ENCODE data around the gene EPB41L3.

The EPB41L3 gene

DNA sequence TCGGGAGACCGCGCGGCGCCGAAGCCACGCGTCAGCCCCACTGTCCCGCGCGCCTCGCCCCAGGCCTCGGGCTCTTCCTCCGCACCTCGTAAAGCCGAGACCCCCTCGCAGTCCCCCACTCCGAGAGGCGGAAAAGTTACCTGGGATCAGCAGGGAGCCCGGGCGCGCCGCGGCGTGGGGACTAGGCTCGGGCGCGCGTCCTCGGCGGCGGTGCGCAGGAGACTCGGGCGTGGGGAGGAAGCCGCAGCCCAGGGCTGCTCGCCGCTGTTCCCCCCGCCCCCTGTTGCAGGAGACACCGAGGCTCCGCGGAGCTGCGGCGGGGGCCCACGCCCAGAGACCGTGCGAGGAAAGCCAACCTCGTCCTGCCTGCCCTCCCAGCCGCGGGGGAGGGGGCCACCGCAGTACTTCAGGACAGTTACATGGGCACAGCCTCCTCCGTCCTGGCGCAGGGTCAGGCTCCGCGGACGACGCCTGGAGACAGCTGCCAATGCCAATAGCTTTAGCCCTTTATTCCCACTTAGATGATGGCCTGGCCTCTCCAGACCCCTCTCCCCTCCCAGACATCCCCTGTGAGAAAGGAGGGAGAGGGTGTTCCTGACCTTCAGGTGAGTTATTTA lies at the start of gene EPB41L3:
Gene EPB41L3, minus strand, starts transcription at position 225 of the 617 bp plus-strand sequence. CDS start 54,814 bp downstream, outside the sequence.
- TF ChIP-seq, protein P1, sequence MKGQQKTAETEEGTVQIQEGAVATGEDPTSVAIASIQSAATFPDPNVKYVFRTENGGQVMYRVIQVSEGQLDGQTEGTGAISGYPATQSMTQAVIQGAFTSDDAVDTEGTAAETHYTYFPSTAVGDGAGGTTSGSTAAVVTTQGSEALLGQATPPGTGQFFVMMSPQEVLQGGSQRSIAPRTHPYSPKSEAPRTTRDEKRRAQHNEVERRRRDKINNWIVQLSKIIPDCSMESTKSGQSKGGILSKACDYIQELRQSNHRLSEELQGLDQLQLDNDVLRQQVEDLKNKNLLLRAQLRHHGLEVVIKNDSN (IDR thresholded peaks at IDR 0.05) = no peak
- no peak for TF ChIP-seq EGR1 (IDR thresholded peaks at IDR 0.05)
- no peak for TF ChIP-seq FOXM1 (IDR thresholded peaks at IDR 0.05; ENCODE audit: borderline replicate concordance, low read depth)
- no peak for TF ChIP-seq RAD21 (IDR thresholded peaks at IDR 0.05; ENCODE audit: low read depth)
- TF ChIP-seq TCF12 (IDR thresholded peaks at IDR 0.05; ENCODE audit: low read depth) = no peak
- TF ChIP-seq NFIC (IDR thresholded peaks at IDR 0.05) = no peak
- no peak for TF ChIP-seq EP300 (IDR thresholded peaks at IDR 0.05; ENCODE audit: borderline replicate concordance)
- TF ChIP-seq CEBPB (IDR thresholded peaks at IDR 0.05) = no peak
- no peak for TF ChIP-seq TAF1 (IDR thresholded peaks at IDR 0.05; ENCODE audit: low read depth)
- TF ChIP-seq, protein P2, sequence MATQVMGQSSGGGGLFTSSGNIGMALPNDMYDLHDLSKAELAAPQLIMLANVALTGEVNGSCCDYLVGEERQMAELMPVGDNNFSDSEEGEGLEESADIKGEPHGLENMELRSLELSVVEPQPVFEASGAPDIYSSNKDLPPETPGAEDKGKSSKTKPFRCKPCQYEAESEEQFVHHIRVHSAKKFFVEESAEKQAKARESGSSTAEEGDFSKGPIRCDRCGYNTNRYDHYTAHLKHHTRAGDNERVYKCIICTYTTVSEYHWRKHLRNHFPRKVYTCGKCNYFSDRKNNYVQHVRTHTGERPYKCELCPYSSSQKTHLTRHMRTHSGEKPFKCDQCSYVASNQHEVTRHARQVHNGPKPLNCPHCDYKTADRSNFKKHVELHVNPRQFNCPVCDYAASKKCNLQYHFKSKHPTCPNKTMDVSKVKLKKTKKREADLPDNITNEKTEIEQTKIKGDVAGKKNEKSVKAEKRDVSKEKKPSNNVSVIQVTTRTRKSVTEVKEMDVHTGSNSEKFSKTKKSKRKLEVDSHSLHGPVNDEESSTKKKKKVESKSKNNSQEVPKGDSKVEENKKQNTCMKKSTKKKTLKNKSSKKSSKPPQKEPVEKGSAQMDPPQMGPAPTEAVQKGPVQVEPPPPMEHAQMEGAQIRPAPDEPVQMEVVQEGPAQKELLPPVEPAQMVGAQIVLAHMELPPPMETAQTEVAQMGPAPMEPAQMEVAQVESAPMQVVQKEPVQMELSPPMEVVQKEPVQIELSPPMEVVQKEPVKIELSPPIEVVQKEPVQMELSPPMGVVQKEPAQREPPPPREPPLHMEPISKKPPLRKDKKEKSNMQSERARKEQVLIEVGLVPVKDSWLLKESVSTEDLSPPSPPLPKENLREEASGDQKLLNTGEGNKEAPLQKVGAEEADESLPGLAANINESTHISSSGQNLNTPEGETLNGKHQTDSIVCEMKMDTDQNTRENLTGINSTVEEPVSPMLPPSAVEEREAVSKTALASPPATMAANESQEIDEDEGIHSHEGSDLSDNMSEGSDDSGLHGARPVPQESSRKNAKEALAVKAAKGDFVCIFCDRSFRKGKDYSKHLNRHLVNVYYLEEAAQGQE (IDR thresholded peaks at IDR 0.05; ENCODE audit: low read depth) = no peak
- TF ChIP-seq ZBTB7A (IDR thresholded peaks at IDR 0.05; ENCODE audit: low read depth) = no peak
- no peak for TF ChIP-seq YY1 (IDR thresholded peaks at IDR 0.05; ENCODE audit: low read depth)
- no peak for TF ChIP-seq CREB1 (IDR thresholded peaks at IDR 0.05; ENCODE audit: low read depth)
- no peak for TF ChIP-seq TEAD4 (IDR thresholded peaks at IDR 0.05)
- TF ChIP-seq, protein P3, sequence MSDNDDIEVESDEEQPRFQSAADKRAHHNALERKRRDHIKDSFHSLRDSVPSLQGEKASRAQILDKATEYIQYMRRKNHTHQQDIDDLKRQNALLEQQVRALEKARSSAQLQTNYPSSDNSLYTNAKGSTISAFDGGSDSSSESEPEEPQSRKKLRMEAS (IDR thresholded peaks at IDR 0.05) = no peak

DNA sequence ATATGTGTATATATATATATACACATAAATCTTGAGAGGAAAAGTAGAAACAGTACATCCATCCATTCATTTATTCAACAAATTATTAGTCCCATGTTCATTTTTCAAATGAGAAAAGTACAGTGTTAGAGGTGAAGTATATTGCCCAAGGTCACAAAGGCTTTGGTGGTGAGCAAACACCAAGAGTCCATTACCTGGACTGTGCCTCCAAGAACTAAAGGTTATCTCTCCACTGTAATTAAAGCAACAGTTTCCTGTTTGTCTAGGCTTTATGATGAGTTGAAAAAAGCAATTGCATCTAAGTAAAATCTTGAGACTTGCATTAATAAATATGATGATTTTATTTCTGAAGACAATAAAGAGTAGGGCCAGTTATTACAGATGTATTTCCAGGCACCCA lies 44.7 kb upstream of the EPB41L3 start:
- TF ChIP-seq EGR1 (IDR thresholded peaks at IDR 0.05) (no peak), YY1 (IDR thresholded peaks at IDR 0.05; ENCODE audit: low read depth) (no peak), TEAD4 (IDR thresholded peaks at IDR 0.05) (no peak), TAF1 (IDR thresholded peaks at IDR 0.05; ENCODE audit: low read depth) (no peak), ZBTB7A (IDR thresholded peaks at IDR 0.05; ENCODE audit: low read depth) (no peak), EP300 (IDR thresholded peaks at IDR 0.05; ENCODE audit: borderline replicate concordance) (no peak), FOXM1 (IDR thresholded peaks at IDR 0.05; ENCODE audit: borderline replicate concordance, low read depth) (no peak), RAD21 (IDR thresholded peaks at IDR 0.05; ENCODE audit: low read depth) (no peak), TCF12 (IDR thresholded peaks at IDR 0.05; ENCODE audit: low read depth) (no peak)
- TF ChIP-seq, protein P3 (IDR thresholded peaks at IDR 0.05) = no peak

DNA sequence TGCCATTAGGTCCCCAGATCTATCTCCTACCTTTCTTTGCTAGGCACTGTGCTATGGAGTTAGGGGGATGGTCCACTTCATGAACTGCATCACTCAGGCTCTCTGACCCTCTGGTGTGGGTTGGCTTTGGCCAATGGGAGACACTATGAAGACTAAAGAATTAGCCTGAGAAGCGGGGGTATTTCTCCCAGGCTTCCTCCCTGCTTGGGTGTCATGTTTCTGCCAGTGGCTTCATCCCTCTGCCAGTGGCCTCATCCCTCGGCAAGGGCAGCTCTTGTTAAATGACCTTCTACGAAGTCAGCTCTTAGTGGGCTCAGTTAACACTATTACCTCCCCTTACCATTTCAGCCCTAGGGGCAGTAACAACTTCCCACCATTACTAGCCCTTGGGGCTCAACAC lies 41.9 kb upstream of the EPB41L3 start:
- no peak for TF ChIP-seq YY1 (IDR thresholded peaks at IDR 0.05; ENCODE audit: low read depth)
- TF ChIP-seq TCF12 (IDR thresholded peaks at IDR 0.05; ENCODE audit: low read depth) = no peak
- TF ChIP-seq EP300 (IDR thresholded peaks at IDR 0.05; ENCODE audit: borderline replicate concordance) = no peak
- TF ChIP-seq EGR1 (IDR thresholded peaks at IDR 0.05) = no peak
- TF ChIP-seq TEAD4 (IDR thresholded peaks at IDR 0.05) = no peak
- TF ChIP-seq, protein P3 (IDR thresholded peaks at IDR 0.05) = no peak
- TF ChIP-seq CEBPB (IDR thresholded peaks at IDR 0.05) = no peak
- TF ChIP-seq, protein P1 (IDR thresholded peaks at IDR 0.05) = no peak
- no peak for TF ChIP-seq NFIC (IDR thresholded peaks at IDR 0.05)
- no peak for TF ChIP-seq TAF1 (IDR thresholded peaks at IDR 0.05; ENCODE audit: low read depth)
- no peak for TF ChIP-seq CREB1 (IDR thresholded peaks at IDR 0.05; ENCODE audit: low read depth)
- no peak for TF ChIP-seq FOXM1 (IDR thresholded peaks at IDR 0.05; ENCODE audit: borderline replicate concordance, low read depth)
- no peak for TF ChIP-seq RAD21 (IDR thresholded peaks at IDR 0.05; ENCODE audit: low read depth)
- TF ChIP-seq, protein P2 (IDR thresholded peaks at IDR 0.05; ENCODE audit: low read depth) = no peak
- no peak for TF ChIP-seq ZBTB7A (IDR thresholded peaks at IDR 0.05; ENCODE audit: low read depth)

DNA sequence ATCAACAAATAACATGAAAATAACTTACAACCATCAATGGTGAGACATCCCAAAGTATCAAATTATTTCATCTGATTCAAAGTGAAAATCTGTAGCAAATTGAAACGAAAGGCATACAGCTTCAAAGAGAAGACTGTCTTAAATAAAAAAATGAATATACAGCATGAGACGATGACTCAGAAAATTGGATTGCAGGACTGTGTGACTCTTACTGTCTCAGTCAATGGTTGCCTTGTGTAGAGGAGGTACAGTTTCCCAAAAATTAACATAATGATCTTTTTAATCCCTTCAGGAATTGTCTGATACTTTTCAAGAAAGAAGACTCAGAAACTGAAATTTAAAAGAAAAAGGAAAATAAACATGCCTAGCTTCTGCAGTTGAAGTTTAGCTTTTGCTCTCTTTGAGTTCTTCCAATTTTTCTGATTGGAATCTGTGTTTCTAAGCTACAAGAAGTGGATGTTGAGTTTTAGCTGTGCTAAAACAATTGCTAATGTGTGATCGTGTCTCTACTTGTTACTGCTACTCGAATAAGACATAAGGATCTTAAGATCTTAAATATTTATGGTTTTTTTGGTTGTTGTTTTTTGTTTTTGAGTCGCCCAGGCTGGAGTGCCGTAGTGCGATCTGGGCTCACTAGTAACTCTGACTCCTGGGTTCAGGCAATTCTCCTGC lies 41.1 kb upstream of the EPB41L3 start:
- TF ChIP-seq EGR1 (IDR thresholded peaks at IDR 0.05) (no peak), RAD21 (IDR thresholded peaks at IDR 0.05; ENCODE audit: low read depth) (no peak), CEBPB (IDR thresholded peaks at IDR 0.05) (no peak), ZBTB7A (IDR thresholded peaks at IDR 0.05; ENCODE audit: low read depth) (no peak), TEAD4 (IDR thresholded peaks at IDR 0.05) (no peak), TAF1 (IDR thresholded peaks at IDR 0.05; ENCODE audit: low read depth) (no peak), FOXM1 (IDR thresholded peaks at IDR 0.05; ENCODE audit: borderline replicate concordance, low read depth) (no peak), YY1 (IDR thresholded peaks at IDR 0.05; ENCODE audit: low read depth) (no peak), NFIC (IDR thresholded peaks at IDR 0.05) (no peak), TCF12 (IDR thresholded peaks at IDR 0.05; ENCODE audit: low read depth) (no peak), CREB1 (IDR thresholded peaks at IDR 0.05; ENCODE audit: low read depth) (no peak), EP300 (IDR thresholded peaks at IDR 0.05; ENCODE audit: borderline replicate concordance) (no peak)
- TF ChIP-seq, protein P3 (IDR thresholded peaks at IDR 0.05) = no peak
- TF ChIP-seq, protein P1 (IDR thresholded peaks at IDR 0.05) = no peak
- TF ChIP-seq, protein P2 (IDR thresholded peaks at IDR 0.05; ENCODE audit: low read depth) = no peak

All from Ishikawa (cell line).